Neural progenitor cell (in vitro differentiated cells): ENCODE results near the gene SMARCC2. TPM values are rescaled to one million over a fixed set of nuclear protein-coding genes. Genes with fewer than 3 reads are reported as not detected.

ENCODE experiments used
- DNase-seq: peaks from one replicate; pipeline ENCODE4 v3.0.0-alpha.2; 2016; ENCODE audit warnings: low spot score
- H2AFZ ChIP-seq: fragments of 200-600 bp; sonication (generic); replicated peaks from 2 replicates; pipeline ENCODE4 v1.6.1; 2016; ENCODE audit warnings: antibody characterized with exemption
- H3F3A ChIP-seq: fragments of 200-600 bp; sonication (generic); 2 replicates; pipeline ENCODE4 v1.6.1; 2016; ENCODE audit warnings: antibody characterized with exemption, low read depth
- H3K27ac ChIP-seq: fragments of 200-600 bp; sonication (generic); 2 replicates; pipeline ENCODE4 v1.5.1; 2016; ENCODE audit warnings: mild to moderate bottlenecking
- H3K27me3 ChIP-seq: fragments of 200-600 bp; sonication (generic); 2 replicates; pipeline ENCODE4 v1.6.1; 2016; ENCODE audit warnings: mild to moderate bottlenecking, moderate library complexity
- H3K36me3 ChIP-seq: fragments of 200-600 bp; sonication (generic); 2 replicates; pipeline ENCODE4 v1.5.1; 2016
- H3K4me1 ChIP-seq: fragments of 200-600 bp; sonication (generic); 2 replicates; pipeline ENCODE4 v1.6.1; 2016; ENCODE audit warnings: mixed run types
- H3K4me2 ChIP-seq: fragments of 200-600 bp; sonication (generic); 2 replicates; pipeline ENCODE4 v1.6.1; 2016
- H3K4me3 ChIP-seq: fragments of 200-600 bp; sonication (generic); 2 replicates; pipeline ENCODE4 v1.5.1; 2016
- H3K79me2 ChIP-seq: fragments of 200-600 bp; sonication (generic); 2 replicates; pipeline ENCODE4 v1.6.1; 2016; ENCODE audit warnings: low read depth
- H3K9ac ChIP-seq: fragments of 200-600 bp; sonication (generic); 2 replicates; pipeline ENCODE4 v1.6.1; 2016
- H3K9me3 ChIP-seq: fragments of 200-600 bp; sonication (generic); 2 replicates; pipeline ENCODE4 v1.5.1; 2016; ENCODE audit warnings: low read depth
- H4K20me1 ChIP-seq: fragments of 200-600 bp; sonication (generic); 2 replicates; pipeline ENCODE4 v1.6.1; 2016; ENCODE audit warnings: low read depth
- H3K27ac Mint-ChIP-seq: 3 replicates; pipeline ENCODE4 v1.8.0; 2021; ENCODE audit warnings: mixed read lengths
- H3K27me3 Mint-ChIP-seq: 2 replicates; pipeline ENCODE4 v1.8.0; 2022; ENCODE audit warnings: low read depth, mild to moderate bottlenecking, inconsistent platforms, moderate library complexity, mixed read lengths; ENCODE audit not compliant: insufficient read depth
- H3K36me3 Mint-ChIP-seq: 3 replicates; pipeline ENCODE4 v1.8.0; 2021; ENCODE audit warnings: mixed read lengths
- H3K4me1 Mint-ChIP-seq: 3 replicates; pipeline ENCODE4 v1.8.0; 2021; ENCODE audit warnings: mixed read lengths
- H3K4me3 Mint-ChIP-seq: 3 replicates; pipeline ENCODE4 v1.8.0; 2021; ENCODE audit warnings: mild to moderate bottlenecking, moderate library complexity, mixed read lengths
- H3K9me3 Mint-ChIP-seq: 3 replicates; pipeline ENCODE4 v1.8.0; 2020; ENCODE audit warnings: mixed read lengths
- CTCF ChIP-seq: fragments of 200-600 bp; sonication (generic); IDR thresholded peaks from 2 replicates; pipeline ENCODE4 v1.5.1; 2017; ENCODE audit warnings: antibody characterized with exemption, mild to moderate bottlenecking
- EZH2 ChIP-seq: fragments of 200-600 bp; sonication (generic); IDR thresholded peaks from 2 replicates; pipeline ENCODE4 v1.6.1; 2017; ENCODE audit warnings: antibody characterized with exemption, mild to moderate bottlenecking, moderate library complexity
- EZH2phosphoT487 ChIP-seq: fragments of 200-600 bp; sonication (generic); IDR thresholded peaks from 2 replicates; pipeline ENCODE4 v1.6.1; 2017; ENCODE audit warnings: antibody characterized with exemption
- total RNA-seq: library from RNA; depleted of rRNA; stranded (reverse); fragments of >200 nt; gene quantifications from 2 replicates; pipeline ENCODE4 v1.2.3, GENCODE V29; 2015; ENCODE audit warnings: low replicate concordance

SMARCC2 gene
- total RNA-seq, 1 donor from 2014 or later = 103 TPM

GRCh38 chr12:56206452-56207166 lies 17.3 kb upstream of the SMARCC2 start:
- Histone ChIP-seq H3K9ac (no peak overlapping the region), H3F3A (peaks cover 34% of the 10 kb centered on the region), H3K27me3 (no peaks in the 10 kb centered on the region), H2AFZ (no peak overlapping the region), H4K20me1 (no peaks in the 10 kb centered on the region), H3K36me3 (peaks cover 4% of the 10 kb centered on the region), H3K4me1 (no peaks in the 10 kb centered on the region), H3K4me2 (no peak overlapping the region), H3K9me3 (no peaks in the 10 kb centered on the region), H3K4me3 (no peak overlapping the region), H3K27ac (no peak overlapping the region), H3K79me2 (no peaks in the 10 kb centered on the region)
- Mint-ChIP-seq H3K4me3 (peak overlapping the region; percentile 41), H3K27me3 (no peaks in the 10 kb centered on the region), H3K27ac (no peak overlapping the region), H3K36me3 (peaks cover 30% of the 10 kb centered on the region), H3K4me1 (no peaks in the 10 kb centered on the region), H3K9me3 (no peaks in the 10 kb centered on the region)
- TF ChIP-seq CTCF (peak; percentile 66), EZH2phosphoT487 (no peak)
- peak; percentile 69 for DNase-seq

DNA sequence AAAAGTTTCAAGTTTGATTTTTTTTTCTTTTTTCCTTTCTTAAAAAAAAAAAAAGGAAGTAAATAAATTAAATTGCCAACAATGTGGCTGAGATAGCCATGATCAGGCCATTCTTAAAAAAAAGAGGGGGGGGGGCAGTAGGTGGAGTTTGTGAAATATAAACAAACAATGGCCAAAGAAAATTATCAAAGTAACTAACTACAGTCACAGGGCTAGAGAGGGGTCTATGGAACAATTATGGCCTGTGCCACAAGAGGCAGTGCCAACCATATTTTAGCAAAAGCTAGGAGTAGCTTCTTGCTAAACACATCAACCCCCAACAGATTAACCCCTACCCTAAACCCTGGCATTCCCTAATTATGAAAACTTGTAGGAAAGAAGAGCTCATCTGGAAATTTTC lies 16.2 kb upstream of the SMARCC2 start:
- no peak overlapping the region for H3K9ac ChIP-seq
- no peaks in the 10 kb centered on the region for H4K20me1 ChIP-seq
- peaks cover 34% of the 10 kb centered on the region for H3F3A ChIP-seq
- H3K27ac Mint-ChIP-seq = no peak overlapping the region
- no peaks in the 10 kb centered on the region for H3K9me3 ChIP-seq
- no peaks in the 10 kb centered on the region for H3K4me1 Mint-ChIP-seq
- no peak overlapping the region for H3K4me3 ChIP-seq
- H3K36me3 Mint-ChIP-seq = peaks cover 24% of the 10 kb centered on the region
- H3K4me3 Mint-ChIP-seq = no peak overlapping the region
- peaks cover 4% of the 10 kb centered on the region for H3K36me3 ChIP-seq
- no peak for DNase-seq
- no peaks in the 10 kb centered on the region for H3K27me3 ChIP-seq
- no peak overlapping the region for H2AFZ ChIP-seq
- no peaks in the 10 kb centered on the region for H3K27me3 Mint-ChIP-seq
- no peaks in the 10 kb centered on the region for H3K79me2 ChIP-seq
- no peak overlapping the region for H3K27ac ChIP-seq
- no peaks in the 10 kb centered on the region for H3K4me1 ChIP-seq
- TF ChIP-seq EZH2 = no peak
- no peak for TF ChIP-seq CTCF
- TF ChIP-seq EZH2phosphoT487 = no peak
- no peak overlapping the region for H3K4me2 ChIP-seq
- no peaks in the 10 kb centered on the region for H3K9me3 Mint-ChIP-seq

DNA sequence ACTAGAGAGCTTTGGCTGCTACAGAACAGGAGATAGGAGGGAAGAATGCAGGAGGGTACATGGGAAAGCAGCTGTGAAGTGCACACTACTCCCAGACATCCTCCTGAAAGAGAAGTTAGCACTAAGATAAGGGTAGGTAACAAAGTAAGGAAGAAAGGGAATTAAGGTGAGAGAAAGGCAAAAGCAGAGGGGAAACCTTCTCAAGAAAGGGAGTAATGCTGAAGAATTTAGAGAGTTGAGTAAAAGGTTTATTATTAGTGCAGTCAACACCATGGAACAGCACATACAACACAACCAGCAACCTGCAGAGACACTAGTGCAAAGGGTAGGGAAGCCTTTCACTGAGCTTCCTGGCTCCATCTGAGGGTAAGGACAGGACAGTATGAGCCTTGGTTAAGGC lies 15.0 kb upstream of the SMARCC2 start:
- TF ChIP-seq EZH2phosphoT487 (no peak), EZH2 (no peak), CTCF (no peak)
- no peak for DNase-seq
- Histone ChIP-seq H3K79me2 (no peaks in the 10 kb centered on the region), H3K9ac (no peak overlapping the region), H3K4me2 (no peak overlapping the region), H3F3A (peaks cover 34% of the 10 kb centered on the region), H3K27me3 (no peaks in the 10 kb centered on the region), H3K9me3 (no peaks in the 10 kb centered on the region), H3K4me1 (no peaks in the 10 kb centered on the region), H3K4me3 (no peak overlapping the region), H4K20me1 (no peaks in the 10 kb centered on the region), H3K36me3 (no peaks in the 10 kb centered on the region), H2AFZ (no peak overlapping the region), H3K27ac (no peak overlapping the region)
- no peak overlapping the region for H3K4me3 Mint-ChIP-seq
- no peaks in the 10 kb centered on the region for H3K9me3 Mint-ChIP-seq
- no peaks in the 10 kb centered on the region for H3K4me1 Mint-ChIP-seq
- no peak overlapping the region for H3K27ac Mint-ChIP-seq
- H3K36me3 Mint-ChIP-seq = peaks cover 16% of the 10 kb centered on the region
- H3K27me3 Mint-ChIP-seq = no peaks in the 10 kb centered on the region
